ENCODE results near the gene RAB6C.
"Not testable (repeated sequence)": the region's sequence is repeated elsewhere in the genome, so short reads cannot be mapped to it uniquely, and the experiment has no call there.

RAB6C gene

DNA sequence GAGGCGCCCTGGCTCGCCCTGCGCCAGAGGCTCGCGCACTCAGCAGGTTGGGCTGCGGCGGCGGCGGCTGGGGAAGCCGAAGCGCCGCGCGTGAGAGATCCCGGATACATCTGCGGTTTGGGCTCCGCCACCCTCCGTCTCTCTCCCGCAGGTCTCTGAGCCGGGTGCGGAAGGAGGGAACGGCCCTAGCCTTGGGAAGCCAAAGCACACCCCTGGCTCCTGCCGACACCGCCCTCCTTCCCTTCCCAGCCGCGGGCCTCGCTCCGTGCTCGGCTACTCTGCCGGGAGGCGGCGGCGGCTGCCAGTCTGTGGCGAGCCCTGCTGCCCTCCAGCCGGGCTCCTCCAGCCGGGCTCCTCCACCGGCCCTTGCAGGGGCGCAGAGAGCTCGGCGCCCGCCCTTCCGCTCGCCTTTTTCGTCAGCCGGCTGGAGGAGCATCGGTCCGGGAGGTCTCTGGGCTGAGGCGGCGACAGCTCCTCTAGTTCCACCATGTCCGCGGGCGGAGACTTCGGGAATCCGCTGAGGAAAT lies at the start of gene RAB6C:
RAB6C (plus strand) TSS at position 38 of the 527 bp plus-strand sequence; CDS start at position 488, 450 bp downstream.
- DNase-seq, result not testable (repeated sequence)

DNA sequence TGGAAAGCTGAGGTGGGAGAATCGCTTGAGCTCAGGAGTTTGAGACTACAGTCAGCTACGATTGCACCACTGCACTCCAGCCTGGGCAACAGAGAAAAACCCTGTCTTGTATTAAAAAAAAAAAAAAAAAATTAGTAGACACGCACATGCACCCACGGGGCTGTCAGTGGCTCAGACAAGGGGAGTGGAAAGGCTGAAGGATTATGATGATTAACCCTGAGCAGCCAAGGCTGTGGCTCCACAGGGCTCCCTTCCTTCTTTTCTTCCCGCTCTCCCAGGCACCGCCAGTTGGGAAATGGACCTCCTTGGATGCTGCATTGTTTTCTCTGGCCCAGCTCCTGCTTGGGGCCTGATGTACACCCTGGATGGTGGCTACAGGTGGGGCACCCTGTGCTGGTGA lies 49.0 kb upstream of the RAB6C start:
- DNase-seq, result no peak

DNA sequence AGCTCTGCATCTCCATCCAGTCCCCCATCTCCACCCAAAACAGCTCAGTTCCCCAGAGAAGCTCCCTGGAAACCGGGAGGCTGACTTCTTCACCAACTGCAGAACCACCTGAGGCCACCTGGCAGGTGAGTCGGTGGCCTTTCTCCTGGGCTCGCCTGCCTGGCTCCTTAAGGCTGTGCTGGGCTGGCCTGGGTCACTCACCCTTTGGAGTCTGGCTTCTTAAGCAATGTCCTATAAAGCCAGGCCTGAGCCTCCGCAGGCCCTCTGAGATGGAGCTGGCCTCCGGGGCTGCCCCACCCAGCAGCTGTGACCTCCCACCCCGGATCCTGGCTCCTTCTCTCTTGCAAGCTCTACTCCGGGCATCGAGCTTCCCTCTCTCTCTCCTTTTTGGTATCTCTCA lies 46.1 kb upstream of the RAB6C start:
- not testable (repeated sequence) for DNase-seq

DNA sequence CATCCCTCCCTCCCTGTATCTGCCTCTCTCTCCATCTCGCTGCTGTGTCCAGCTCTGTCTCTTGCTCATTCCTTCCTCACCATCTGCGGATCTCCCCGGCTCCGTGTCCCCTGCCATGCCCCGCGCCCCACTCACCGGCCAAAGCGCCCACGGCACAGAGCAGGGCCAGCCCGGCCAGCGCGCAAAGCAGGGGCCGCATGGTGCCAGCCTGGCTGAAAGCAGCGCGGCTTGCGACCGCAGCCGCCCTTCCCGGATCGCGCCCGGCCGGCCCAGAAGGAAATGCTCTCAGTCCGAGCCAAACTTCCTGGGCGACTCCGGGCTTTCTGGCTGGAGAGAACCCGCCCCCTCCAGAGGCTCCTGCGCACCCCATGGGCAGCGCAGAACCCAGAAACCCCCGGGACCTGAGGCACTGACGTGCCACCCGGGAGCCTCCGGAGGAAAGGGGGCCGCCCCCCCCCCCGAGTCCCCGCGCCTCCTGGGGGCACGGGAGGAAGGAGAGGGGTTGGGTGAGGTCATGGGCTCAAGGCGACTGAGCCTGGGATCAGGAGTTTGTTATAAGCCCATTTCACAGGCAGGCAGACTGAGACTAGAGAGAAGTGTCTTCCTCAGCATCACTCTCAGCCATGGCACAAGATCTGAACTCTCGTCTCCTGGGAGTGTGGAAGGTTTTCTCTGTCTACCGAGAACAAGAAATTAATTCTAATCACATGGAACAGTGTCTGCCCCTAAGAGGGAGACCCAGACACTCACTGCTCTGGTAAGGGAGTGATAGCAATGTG lies 45.2 kb upstream of the RAB6C start:
- DNase-seq, result no peak

DNA sequence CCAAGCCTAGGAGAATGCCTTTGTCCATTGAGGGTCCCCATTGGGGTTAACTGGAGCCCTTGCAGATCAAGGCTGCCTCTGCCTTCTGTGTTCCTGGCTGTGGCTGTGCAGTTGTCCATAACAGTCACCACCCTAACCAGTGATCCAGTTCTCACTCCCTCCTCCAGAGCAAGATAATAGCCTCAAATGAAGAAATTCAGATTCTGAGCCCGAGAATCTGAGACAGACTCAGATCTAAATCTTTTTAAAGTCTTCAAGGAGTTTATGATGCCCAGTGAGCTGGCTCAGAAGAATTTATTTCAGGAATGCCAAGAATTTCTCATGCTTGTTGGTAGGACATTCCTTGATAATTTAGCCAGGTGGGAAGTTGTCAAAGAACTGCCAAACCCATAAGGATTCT lies 44.3 kb upstream of the RAB6C start:
- DNase-seq, result no peak

DNA sequence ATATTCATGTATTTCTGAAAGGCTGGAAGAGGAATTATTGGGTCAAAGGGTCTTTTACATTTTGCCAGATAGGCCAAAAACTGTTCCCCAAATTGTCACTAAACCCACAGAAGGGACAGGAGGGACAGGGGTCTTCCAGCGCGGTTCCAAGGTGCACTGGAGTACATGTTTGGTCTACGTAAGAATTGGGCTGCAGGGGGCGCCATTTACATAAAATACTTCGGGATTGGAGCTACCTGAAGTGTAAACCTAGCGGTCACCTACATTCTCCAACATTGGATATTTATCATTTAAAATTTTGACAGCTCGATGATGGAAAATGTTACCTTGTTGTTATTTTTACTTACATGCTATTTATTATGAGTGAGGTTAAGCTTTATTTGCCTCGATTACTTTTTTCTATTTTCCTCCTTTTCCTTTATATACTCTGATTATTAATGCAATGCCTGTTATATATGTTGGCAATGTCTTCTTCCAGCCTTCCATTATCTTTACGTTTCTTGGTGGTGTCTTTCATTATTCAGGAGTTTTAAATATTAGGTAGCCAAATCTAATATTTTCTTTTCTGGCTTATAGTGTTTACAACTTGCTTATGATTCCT lies 43.0 kb upstream of the RAB6C start:
- no peak for DNase-seq

DNA sequence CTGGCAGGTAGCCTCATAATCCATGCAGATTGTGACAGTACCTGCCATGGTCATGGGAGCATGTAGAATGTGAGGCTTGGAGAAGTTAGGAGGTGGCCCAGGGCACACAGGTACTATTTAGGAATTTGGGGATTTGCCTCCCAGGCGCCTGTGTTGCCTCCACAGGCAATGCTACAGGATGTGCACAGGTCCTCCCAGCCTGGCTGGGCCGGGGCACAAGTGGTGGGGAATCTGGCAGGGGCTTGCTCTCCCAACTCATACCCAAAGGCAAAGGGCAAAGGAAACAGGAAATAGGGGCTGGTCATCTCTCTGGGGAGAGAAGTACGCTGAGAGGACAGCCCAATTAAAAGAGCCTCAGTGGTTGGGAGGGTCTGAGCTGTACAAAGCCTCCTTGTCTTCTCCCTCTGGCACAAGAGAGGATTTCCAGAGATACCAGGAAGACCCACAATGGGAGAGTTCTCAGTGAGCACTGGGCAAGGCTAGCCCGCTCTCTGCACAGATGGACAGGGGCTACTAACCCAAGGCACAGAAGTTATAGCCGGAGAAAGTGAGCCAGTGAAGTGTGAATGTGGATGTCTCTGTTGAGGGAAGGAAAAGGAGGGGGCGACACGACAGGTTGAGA lies 40.5 kb upstream of the RAB6C start:
- DNase-seq, result not testable (repeated sequence)

DNA sequence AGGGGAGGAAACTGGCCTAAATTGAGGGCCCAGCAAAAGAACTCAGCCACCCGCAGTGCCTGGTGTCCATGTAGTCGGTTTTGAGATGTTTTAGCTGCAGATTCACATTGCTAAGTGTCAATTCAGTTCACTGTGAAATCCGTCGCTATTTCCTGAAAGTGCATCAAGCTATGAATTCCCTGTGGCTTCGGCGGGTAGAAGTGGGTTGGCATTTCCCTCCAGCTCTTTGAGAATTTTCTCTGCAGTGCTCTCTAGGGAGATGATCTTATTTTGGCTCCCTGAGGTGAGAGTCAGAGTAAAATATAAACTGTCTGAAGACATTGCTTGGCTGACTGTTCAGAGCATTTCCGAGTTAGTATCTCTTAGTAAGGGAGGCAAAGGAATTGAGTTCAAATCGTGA lies 36.0 kb upstream of the RAB6C start:
- DNase-seq, result not testable (repeated sequence)

DNA sequence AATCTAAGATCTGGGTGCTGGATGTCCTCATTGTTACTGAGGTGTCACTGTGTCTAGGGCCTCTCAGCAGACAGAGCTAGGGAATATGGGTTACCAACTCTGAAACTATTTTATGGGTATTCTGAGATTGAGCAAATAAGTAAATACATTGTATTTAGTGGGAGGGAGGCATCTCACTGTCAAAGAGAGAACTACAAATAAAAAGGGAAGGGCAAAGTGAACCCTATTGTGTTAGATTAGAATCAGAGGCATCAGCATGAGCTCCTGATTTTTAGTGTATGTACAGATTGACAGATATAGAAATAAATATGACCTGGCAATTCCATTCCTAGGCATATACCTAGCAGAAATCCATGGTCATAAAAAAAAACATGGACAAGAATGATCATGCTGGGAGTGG lies 33.9 kb upstream of the RAB6C start:
- no peak for DNase-seq

DNA sequence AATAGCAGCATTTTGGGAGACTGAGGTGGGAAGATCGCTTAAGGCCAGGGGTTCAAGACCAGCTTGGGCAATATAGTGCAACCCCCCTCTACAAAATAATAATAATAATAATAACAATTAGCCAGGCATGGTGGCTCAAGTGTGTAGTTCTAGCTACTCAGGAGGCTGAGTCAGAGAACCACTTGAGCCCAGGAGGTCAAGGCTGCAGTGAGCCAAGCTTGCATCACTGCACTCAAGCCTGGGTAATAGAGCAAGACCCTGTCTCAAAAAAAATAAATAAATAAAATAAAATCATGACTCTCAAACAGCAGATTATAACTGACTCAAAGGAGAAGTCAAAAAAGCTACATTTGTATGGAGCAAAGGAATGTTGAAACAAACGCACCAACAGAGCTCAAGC lies 31.8 kb upstream of the RAB6C start:
- DNase-seq, result not testable (repeated sequence)

DNA sequence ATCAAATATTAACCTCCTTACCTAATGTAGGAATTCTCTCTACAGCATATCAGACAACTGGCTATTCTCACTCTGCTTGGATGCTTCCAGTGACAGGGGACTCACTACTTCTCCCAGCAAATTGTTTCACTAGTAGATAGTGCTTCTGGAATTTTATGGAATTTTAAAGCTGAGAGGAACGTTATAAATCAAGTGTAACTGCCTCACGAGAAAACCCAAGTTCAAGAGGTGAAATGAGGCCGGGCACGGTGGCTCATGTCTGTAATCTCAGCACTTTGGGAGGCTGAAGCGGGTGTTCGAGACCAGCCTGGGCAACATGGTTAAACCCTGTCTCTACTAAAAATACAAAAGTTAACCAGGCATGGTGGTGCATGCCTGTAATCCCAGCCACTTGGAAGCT lies 23.3 kb upstream of the RAB6C start:
- not testable (repeated sequence) for DNase-seq

DNA sequence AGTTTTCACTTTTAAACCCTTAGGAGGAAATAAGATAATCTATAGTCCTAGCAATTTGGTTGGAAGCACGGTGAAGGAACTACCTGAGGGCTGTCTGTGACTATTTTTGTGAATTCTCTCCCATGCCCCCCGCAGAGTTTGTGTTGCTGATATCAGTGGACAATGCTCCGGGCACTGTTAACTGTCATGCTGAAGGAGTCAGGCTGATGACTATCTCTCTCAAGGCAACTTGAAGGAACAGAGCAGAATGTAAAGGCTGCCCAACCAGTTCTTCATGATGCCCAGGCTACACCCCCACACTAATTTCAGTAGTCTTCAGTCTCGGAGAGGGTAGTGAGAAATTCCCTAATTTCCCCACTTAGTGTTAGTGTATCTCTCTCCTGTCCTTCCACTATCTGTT lies 21.6 kb upstream of the RAB6C start:
- no peak for DNase-seq

DNA sequence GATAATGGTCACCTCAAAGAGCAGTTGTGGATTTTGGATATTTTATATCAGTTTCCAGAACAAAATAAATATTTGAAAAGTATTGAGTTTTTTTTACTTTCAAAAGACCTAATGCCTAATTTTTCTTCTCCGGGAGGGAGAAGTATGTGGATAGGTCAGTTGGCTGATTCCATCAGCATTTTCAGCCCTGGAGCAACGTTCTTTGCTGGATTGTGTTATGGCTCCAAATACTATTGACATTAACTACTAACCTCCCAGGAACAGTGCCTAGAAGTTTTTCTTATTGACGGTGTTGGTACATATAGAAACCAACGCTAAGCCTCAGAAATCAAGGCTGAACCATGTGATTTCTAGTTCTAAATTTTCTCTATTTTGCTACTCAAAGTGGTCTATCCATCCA lies 20.7 kb upstream of the RAB6C start:
- DNase-seq, result not testable (repeated sequence)

DNA sequence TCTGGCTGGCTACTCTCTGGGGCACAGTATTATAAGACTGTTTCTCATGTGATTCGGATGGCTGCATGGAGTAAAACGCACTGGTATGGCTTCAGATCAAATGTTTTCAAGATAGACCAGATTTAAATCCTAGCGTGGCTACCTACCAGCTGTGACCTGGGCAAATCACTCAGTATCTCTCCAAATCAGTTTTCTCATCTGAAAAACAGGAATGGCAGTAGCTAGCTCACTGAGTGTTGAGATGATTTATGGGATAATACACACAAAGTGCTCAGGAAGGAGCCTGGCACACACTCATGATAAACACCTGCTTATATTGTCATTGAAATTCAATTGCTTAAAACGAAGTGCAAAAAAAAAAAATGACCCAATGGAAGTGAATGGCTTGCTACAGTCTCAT lies 10.9 kb upstream of the RAB6C start:
- DNase-seq, result not testable (repeated sequence)

DNA sequence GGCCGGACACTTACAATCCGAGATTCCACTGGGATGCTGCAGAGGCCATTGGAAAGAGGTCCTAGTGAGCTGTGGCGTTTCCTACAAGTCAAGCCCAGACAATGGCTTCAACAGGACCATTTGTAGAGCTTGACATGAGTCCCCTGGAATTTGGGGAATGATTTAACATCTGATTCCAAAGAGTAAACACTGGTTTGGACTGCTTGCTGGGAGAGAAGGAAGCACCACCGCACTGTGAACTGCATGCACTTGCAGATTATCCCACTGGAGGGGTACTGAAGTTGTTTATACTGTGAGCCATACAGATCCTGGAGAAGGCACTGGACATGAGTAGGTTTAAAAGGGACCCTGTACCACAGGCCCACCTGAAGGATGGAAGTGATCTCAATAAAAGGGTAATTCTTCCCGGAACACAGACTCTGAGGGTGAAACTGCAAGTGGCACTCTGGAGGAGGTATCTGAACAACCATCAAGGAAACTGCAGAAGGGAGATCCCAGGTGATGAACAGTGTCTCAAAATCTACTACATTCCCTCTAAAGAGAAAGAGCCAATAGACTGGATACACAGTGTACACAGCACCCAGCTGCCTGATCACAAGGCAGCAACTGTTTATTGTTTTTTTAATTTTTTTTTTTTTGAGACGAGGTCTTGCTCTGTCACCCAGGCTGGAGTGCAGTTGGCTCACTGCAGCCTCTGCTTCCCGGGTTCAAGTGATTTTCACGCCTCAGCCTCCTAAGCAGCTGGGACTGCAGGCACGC lies 4.3 kb upstream of the RAB6C start:
- no peak for DNase-seq

DNA sequence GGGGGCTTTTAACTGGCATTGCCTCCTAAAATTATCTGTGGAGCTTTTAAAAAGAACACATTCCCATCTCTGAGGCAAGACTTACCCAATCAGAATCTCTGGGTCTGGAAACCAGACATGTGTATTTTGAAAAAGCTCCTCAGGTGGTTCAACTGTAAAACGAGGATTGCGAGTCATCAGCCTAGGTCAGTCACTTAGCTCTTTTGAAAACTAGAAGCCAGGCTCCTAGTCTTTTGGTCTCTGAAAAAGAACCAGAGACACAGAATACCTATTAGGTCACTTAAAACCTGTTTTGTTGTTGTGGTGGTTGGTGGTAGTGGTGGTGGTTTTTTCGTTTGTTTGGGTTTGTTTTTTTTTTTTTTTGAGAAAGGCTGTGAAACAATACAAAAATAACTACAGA lies 2.5 kb upstream of the RAB6C start:
- not testable (repeated sequence) for DNase-seq

DNA sequence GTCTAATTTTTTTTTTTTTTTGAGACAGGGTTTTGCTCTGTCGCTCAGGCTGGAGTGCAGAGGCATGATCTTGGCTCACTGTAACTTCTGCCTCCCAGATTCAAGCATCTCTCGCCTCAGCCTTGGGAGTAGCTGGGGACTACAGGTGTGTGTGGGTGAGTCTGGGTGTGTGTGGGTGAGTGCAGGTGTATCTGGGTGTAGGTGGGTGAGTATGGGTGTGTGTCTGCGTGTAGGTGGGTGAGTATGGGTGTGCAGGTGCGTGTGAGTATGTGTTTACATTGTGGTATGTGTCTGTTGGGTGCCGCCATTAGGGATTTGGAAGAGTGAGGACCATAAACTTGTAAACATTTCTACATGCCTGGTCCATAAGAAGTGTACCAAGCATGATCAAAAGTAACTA lies 1.5 kb upstream of the RAB6C start:
- DNase-seq, result no peak

DNA sequence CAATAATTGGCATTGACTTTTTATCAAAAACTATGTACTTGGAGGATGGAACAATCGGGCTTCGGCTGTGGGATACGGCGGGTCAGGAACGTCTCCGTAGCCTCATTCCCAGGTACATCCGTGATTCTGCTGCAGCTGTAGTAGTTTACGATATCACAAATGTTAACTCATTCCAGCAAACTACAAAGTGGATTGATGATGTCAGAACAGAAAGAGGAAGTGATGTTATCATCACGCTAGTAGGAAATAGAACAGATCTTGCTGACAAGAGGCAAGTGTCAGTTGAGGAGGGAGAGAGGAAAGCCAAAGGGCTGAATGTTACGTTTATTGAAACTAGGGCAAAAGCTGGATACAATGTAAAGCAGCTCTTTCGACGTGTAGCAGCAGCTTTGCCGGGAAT lies 780 bp downstream of the RAB6C start:
- not testable (repeated sequence) for DNase-seq

DNA sequence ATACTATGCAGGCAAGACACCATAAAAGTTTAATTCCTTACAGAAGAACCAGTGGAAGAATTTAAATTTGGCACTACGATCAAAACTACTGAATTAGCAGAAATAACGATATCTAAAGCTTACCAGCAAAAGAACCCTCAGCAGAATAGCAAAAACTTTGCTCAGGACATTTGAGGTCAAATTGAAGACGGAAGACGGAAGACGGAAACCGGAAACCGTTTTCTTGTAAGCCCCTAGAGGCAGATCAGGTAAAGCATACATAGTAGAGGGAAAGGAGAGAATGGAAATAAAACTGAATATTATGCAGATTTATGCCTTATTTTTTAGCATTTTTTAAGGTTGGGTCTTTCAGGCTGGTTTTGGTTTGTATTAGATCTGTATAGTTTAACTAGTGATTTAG lies 2.2 kb downstream of the RAB6C start:
- not testable (repeated sequence) for DNase-seq

DNA sequence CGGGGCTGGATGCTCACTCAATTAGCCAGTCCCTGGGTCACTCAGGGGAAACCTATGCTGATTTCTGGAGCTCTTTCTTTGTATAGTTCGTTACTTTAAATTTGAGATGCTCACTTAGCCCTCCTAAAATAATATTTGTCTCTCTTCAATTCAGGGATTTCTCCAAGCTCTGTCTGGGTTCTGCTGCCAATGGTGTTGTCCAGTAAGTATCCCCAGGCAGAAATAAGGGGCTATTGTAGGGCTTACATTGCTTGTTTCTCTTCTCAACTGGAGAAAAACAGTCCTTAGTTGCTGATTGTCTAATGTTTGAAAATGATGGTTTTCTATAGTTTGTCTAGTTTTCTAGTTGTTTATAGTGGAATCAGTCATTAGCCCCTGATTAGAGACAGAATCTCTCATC lies 5.0 kb downstream of the RAB6C start:
- DNase-seq, result no peak

DNA sequence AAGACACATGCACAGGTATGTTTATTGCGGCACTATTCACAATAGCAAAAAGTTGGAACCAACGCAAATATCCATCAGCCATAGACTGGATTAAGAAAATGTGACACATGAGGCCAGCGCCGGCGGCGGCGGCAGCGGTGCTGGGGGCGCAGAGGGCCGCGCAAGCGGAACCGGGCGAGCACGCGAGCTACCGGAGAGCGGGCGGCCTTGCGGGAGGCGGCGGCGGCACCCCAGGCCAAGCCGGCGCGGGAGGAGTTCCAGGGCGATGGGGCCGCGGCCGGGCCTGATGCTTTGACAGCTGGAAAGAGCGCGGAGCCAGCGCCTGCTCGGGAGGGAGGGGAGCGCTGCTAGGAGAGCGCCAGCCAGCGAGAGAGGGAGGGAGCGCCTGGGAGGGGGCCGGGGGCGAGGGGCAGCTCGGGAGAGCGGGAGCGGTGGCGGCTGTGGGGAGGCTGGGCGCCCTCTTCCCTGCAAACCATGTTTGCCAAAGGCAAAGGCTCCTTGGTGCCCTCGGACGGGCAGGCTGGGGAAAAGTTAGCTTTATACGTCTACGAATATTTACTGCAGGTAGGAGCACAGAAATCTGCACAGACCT lies 13.0 kb downstream of the RAB6C start:
- not testable (repeated sequence) for DNase-seq

DNA sequence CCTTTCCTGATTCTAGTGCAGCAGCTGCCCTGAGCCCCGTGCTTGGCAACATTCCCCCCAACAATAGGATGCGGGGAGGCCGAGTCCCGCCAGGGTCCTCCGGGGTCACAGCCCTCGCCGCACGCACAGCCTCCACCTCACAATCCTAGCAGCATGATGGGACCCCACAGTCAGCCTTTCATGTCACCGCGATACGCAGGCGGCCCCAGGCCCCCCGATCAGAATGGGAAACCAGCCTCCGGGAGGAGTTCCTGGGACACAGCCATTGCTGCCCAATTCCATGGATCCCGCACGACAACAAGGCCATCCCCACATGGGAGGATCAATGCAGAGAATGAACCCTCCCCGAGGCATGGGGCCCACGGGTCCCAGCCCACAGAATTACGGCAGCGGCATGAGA lies 13.7 kb downstream of the RAB6C start:
- not testable (repeated sequence) for DNase-seq

Measured in NCI-H226 (cell line).